A673 (cell line): Measurements from ENCODE around the gene TSPAN3. TPM values are rescaled to one million over a fixed set of nuclear protein-coding genes. Genes with fewer than 3 reads are reported as not detected.

Source experiments
- BruUV-seq: library from RNA; stranded (reverse); fragments of 400-500 nt; replicated peaks from 2 replicates; lab custom pipeline; 2021; lab: Mats Ljungman, UMichigan
- CTCF ChIA-PET: fragments of 300-600 bp; sonication (Branson Sonifier 250); formaldehyde crosslinking; loops from one replicate; lab custom pipeline; 2022; ENCODE audit warnings: antibody characterized with exemption; lab: Charles Lee
- POLR2A ChIA-PET: fragments of 300-600 bp; sonication (Branson Sonifier 250); formaldehyde crosslinking; loops from one replicate; lab custom pipeline; 2022; ENCODE audit warnings: antibody characterized with exemption; ENCODE audit not compliant: low non-redundant PET; lab: Charles Lee
- DNase-seq: peaks from one replicate; pipeline ENCODE4 v3.0.0-alpha.2; 2015; ENCODE audit warnings: low spot score
- H3K27ac ChIP-seq: fragments of 200-600 bp; sonication (generic); 2 replicates; pipeline ENCODE4 v1.5.1; 2016; ENCODE audit warnings: mixed run types, low read depth, mild to moderate bottlenecking, mixed read lengths, antibody characterized with exemption, low read length; ENCODE audit not compliant: poor library complexity, severe bottlenecking
- H3K27me3 ChIP-seq: fragments of 200-600 bp; sonication (generic); replicated peaks from 2 replicates; pipeline ENCODE4 v1.6.1; 2017; ENCODE audit warnings: mixed run types, low read depth, mild to moderate bottlenecking, mixed read lengths, antibody characterized with exemption, low read length; ENCODE audit not compliant: insufficient read depth, poor library complexity
- H3K36me3 ChIP-seq: fragments of 200-600 bp; sonication (generic); 2 replicates; pipeline ENCODE4 v1.6.1; 2016; ENCODE audit warnings: mixed run types, mild to moderate bottlenecking, mixed read lengths, antibody characterized with exemption, low read length; ENCODE audit not compliant: insufficient read depth, poor library complexity, severe bottlenecking
- H3K4me1 ChIP-seq: fragments of 200-600 bp; sonication (generic); 2 replicates; pipeline ENCODE4 v1.6.1; 2017; ENCODE audit warnings: mixed run types, mild to moderate bottlenecking, mixed read lengths, antibody characterized with exemption, low read length; ENCODE audit not compliant: insufficient read depth, poor library complexity, severe bottlenecking
- H3K4me3 ChIP-seq: fragments of 200-600 bp; sonication (generic); 2 replicates; pipeline ENCODE4 v1.5.1; 2016; ENCODE audit warnings: low read depth, mixed run types, mild to moderate bottlenecking, mixed read lengths, low read length; ENCODE audit not compliant: poor library complexity, severe bottlenecking
- H3K9me3 ChIP-seq: fragments of 200-600 bp; sonication (generic); 2 replicates; pipeline ENCODE4 v1.6.1; 2016; ENCODE audit warnings: mixed run types, low read depth, mild to moderate bottlenecking, mixed read lengths, antibody characterized with exemption, low read length; ENCODE audit not compliant: poor library complexity, severe bottlenecking
- EZH2 ChIP-seq: fragments of 200-600 bp; sonication (generic); IDR thresholded peaks from 2 replicates; pipeline ENCODE4 v1.6.1; 2017; ENCODE audit warnings: borderline replicate concordance, low read depth, mild to moderate bottlenecking, mixed read lengths, antibody characterized with exemption, low read length; ENCODE audit not compliant: poor library complexity, severe bottlenecking
- intact Hi-C: fragments of 100-400 bp; cut with micrococcal nuclease; formaldehyde crosslinking; loops from one replicate; pipeline ENCODE4 v1.10.0; 2022; ENCODE audit not compliant: unreplicated experiment
- total RNA-seq: library from RNA; stranded (reverse); gene quantifications from 2 replicates; pipeline ENCODE4 v1.2.3, GENCODE V29; 2021
- TF ChIP-seq, protein P1 (sequence below): fragments of 300-800, 200-600 bp; sonication (generic); conservative IDR thresholded peaks from 2 replicates; pipeline ENCODE4 v1.5.1; 2017; ENCODE audit warnings: low read depth, mild to moderate bottlenecking, antibody characterized with exemption, low read length, moderate library complexity, mixed read lengths

The TSPAN3 gene
- total RNA-seq, 1 experiment from 2014 or later, result 224 TPM

GRCh38 chr15:77030928-77031375 lies 40.0 kb downstream of the TSPAN3 start:
- no peaks in the 10 kb centered on the region for H3K9me3 ChIP-seq
- ChIA-PET POLR2A (interaction anchor here (0.6 kb wide), 1 partner anchor 64 kb away, joined by 3 read pairs; no protein-coding TSS in a partner anchor), CTCF (interaction anchor here (0.5 to 1.1 kb wide), 3 partner anchors 58 to 1580 kb away, joined by 3 to 6 read pairs (median 3); no protein-coding TSS in a partner anchor)
- peaks cover 8% of the 10 kb centered on the region for H3K4me1 ChIP-seq
- no peaks in the 10 kb centered on the region for H3K36me3 ChIP-seq
- no peak for TF ChIP-seq EZH2
- TF ChIP-seq, protein P1, sequence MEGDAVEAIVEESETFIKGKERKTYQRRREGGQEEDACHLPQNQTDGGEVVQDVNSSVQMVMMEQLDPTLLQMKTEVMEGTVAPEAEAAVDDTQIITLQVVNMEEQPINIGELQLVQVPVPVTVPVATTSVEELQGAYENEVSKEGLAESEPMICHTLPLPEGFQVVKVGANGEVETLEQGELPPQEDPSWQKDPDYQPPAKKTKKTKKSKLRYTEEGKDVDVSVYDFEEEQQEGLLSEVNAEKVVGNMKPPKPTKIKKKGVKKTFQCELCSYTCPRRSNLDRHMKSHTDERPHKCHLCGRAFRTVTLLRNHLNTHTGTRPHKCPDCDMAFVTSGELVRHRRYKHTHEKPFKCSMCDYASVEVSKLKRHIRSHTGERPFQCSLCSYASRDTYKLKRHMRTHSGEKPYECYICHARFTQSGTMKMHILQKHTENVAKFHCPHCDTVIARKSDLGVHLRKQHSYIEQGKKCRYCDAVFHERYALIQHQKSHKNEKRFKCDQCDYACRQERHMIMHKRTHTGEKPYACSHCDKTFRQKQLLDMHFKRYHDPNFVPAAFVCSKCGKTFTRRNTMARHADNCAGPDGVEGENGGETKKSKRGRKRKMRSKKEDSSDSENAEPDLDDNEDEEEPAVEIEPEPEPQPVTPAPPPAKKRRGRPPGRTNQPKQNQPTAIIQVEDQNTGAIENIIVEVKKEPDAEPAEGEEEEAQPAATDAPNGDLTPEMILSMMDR, result no peak
- intact Hi-C loops, result no loop called here
- H3K4me3 ChIP-seq, result no peak overlapping the region
- no peaks in the 10 kb centered on the region for H3K27me3 ChIP-seq
- H3K27ac ChIP-seq, result no peak overlapping the region
- no TSS peak for BruUV-seq
- no peak for DNase-seq

DNA sequence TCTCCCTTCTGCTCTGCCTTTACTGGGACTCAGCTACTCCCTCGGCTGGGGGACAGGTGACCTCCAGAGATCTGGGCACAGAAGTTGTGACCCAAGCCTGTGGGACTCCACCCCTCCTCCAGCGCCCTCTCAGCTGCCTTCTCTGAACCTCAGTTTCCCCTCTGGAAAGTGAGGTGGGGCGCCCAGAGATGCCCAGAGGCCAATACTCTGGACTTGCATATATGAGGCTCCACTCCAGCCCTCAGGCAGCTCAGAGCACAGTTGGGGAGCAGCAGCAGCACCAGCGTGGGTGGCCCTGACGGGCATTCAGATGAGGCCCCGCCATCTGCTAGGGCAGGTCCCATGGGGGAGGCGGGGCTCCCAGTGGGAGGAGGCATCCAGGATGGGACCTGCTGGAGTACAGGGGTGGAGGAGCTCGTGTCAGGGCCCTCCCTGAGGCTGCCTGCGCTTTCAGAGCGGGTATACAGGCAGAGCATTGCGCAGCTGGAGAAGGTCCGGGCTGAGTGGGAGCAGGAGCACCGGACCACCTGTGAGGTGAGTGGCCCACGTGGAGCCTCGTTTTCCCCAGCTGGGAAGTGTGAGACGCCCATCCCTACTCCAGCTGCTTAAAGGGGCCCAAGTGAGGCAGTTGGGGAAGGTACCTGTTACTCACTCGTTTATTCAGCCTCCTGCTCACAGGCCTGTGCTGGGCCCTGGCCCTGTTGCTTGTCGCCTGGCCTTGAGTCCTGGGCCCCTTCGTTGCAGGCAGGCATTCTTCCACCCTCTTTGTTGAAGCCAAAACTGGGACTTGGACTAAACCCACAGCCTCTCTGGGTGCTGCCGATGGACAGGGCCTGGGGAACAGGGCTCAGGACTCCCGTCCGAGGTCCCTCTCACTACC lies 40.6 kb downstream of the TSPAN3 start:
- Histone ChIP-seq H3K27me3 (no peaks in the 10 kb centered on the region), H3K4me1 (peaks cover 8% of the 10 kb centered on the region), H3K36me3 (no peaks in the 10 kb centered on the region), H3K4me3 (no peak overlapping the region), H3K27ac (no peak overlapping the region), H3K9me3 (no peaks in the 10 kb centered on the region)
- intact Hi-C loops, result no loop called here
- BruUV-seq, result no TSS peak
- ChIA-PET CTCF (interaction anchor here (1.1 kb wide), 1 partner anchor 57 kb away, joined by 3 read pairs; no protein-coding TSS in a partner anchor), POLR2A (interaction anchor here (0.6 kb wide), 1 partner anchor 64 kb away, joined by 3 read pairs; no protein-coding TSS in a partner anchor)
- no peak for TF ChIP-seq EZH2
- TF ChIP-seq, protein P1, result no peak
- peak; percentile 67 for DNase-seq

- Histone ChIP-seq H3K27me3 (no peaks in the 10 kb centered on the region), H3K9me3 (no peaks in the 10 kb centered on the region), H3K4me1 (peaks cover 8% of the 10 kb centered on the region), H3K36me3 (no peaks in the 10 kb centered on the region), H3K27ac (no peak overlapping the region), H3K4me3 (no peak overlapping the region)
- TF ChIP-seq EZH2, result no peak
- TF ChIP-seq, protein P1, result no peak
- DNase-seq, result no peak
- POLR2A ChIA-PET, result no interaction called here
- intact Hi-C loops, result loop anchor here (5.0 kb wide), 1 partner anchor 513 kb away; no protein-coding TSS in a partner anchor
- no TSS peak for BruUV-seq
- CTCF ChIA-PET, result no interaction called here
Observed at GRCh38 chr15:77029166-77030047, 41.5 kb downstream of the TSPAN3 start.
